ENCODE results near the gene RAD51B.
"Not testable (repeated sequence)": the region's sequence is repeated elsewhere in the genome, so short reads cannot be mapped to it uniquely, and the experiment has no call there.

The RAD51B gene

DNA sequence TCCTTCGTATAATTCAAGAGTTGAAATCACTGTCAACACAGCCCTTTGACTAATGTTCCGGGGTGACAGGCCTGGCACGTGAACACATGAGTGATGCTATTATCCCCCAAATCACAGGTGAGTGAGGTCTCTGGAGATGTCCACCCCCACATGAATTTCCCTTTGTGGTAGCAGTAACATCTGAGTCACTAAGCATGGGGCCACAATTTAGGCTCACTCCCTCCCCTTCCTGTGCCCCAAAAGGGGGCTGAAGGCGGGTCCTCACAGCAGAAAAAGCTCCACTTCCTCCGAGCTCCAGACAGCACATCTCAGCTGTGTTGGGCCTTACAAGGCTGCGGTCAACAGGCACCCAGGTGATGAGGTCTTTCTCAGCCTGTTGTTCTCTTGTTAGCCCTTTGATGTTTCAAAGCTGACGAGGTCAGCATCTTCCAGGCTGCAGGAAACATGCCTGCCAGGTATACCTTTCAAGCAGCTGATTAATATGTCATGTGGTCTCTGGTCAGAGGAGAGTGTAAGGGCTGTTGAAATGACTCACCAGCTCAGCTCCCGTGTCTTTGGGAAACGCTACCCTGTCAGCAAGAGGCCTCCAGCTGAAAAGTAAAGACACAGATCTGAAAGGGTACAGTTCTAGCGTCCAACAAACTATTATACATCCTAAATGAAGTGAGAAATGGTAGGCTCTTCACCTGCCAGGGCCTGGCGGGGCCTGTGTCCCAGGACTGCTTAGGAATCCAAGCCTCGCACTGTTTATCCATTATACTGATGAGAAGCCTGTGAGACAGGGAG is 866.0 kb downstream of the RAD51B start:
- DNase-seq = peak; percentile 91

DNA sequence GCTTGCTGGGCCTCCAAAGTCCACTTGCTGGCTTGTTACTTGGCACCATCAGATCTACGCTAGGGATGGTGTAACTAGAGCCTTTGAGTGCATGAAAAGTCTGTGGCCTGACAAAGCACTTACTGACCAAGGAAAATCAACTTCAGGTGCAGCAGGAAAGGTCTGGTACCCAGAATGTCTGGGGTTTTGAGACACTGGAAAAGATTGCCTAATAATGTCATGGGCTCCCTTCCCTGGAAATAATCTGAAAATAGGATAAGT is 866.6 kb downstream of the RAD51B start:
- no peak for DNase-seq

DNA sequence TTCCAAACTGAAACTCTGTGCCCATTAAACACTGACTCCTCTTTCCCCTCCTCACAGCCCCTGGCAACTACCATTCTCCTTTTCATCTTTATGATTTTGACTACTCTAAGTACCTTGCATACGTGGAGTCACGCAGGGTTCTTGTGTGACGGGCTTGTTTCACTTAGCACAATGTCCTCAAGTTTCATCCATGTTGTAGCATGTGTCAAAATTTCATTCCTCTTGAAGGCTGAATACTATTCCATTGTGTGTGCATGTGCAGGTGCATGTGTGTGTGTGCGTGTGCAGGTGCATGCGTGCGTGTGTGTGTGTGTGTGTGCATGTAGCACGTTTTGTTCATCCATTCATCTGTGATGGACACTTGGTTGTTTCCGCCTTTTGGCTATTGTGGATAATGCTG is 867.1 kb downstream of the RAD51B start:
- no peak for DNase-seq

DNA sequence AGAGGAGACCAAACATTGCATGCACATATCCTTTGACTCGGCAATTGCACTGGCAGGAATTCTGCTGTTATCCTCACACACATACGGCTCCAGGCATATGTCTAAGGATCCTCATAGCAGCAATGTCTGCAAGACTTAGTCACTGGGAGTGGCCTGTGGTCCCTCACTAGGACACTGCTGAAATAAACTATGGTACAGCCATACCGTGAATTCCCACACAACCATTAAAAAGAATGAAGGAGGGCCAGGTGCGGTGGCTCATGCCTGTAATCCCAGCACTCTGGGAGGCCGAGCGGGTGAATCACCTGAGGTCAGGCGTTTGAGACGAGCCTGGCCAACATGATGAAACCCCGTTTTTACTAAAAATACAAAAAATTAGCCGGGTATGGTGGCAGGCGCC is 868.2 kb downstream of the RAD51B start:
- DNase-seq = no peak

DNA sequence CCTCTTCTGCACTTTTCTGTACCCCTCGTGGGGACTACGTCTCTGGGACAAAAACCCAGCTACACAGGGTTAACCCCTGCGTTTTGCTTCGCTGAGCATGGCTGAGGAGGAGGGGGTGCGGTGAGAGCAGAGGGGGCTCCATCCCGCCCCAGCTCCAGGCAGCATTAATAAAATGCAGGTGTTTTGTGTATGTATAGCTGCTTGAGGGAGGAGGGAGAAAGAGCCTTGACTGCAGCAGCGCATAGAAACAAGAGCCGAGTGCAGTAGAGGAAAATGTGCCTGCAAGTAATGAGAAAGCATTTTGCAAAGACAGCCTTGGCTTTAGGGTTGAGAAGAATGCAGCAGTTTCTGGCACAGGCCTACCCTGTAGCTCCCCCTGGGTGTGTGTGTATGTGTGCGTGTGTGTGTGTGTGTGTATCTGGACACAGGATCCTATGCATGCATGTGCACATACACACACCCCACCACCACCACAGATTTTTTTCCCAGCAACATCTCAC is 869.3 kb downstream of the RAD51B start:
- DNase-seq = no peak

DNA sequence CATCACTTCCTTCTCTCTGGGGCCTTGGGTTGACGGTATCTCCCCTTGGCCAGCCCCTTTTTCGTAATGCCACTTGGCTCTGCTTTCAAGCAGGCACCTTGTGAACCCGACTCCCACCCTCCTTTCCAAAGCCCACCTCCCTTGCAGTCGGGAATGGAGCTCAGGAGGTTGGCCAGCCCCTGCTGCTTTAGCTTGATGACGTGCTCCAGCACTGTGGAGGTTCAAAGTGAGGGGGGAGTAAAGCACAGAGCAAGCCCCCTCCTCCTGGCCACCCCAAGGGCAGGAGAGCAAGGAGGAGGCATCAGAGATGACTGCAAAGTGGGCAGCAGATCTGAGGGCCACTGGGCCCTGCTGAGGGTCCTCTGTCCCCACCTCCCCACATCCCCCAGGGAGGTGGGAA is 869.9 kb downstream of the RAD51B start:
- no peak for DNase-seq

DNA sequence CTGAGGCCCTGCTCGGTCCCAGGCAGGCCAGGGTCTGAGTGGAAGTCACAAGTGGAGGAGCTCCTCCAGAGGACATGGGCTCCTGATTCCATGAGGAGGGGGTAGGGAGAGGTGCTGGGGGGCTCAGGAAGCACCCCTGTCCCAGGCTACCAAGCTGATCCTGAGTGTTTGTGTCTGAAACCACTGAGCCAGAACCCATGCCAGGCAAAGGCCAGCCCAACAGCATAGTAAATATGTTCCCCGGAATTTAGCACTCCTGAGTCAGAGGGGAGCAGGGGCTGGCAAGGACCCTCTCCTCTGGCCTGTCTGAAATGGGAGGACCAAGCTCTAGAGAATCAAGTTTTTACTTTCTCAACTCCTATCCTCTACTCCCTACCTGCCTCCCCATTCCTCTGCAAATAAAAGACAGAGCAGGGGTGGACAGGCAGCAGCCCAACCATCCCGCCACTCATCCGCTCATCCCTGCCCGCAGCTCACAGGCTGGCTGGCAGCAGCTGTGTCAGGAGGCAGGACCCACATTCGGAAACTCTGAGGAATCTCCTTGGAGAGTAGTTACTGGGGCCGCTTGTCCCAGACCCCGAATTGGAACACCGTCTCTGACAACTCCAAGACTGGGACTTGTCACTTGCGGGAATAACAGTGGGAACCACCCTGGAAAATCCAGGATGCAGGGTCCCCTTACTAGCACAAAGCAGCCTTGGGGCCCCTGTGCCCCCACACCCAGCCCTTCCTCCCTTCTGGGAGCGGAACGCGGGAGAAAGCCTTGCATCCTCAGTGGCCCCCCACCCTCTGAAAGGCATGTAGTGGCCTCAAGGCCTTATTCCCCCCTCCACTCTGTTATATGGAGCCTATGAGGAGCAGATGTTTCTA is 870.7 kb downstream of the RAD51B start:
- DNase-seq = no peak

DNA sequence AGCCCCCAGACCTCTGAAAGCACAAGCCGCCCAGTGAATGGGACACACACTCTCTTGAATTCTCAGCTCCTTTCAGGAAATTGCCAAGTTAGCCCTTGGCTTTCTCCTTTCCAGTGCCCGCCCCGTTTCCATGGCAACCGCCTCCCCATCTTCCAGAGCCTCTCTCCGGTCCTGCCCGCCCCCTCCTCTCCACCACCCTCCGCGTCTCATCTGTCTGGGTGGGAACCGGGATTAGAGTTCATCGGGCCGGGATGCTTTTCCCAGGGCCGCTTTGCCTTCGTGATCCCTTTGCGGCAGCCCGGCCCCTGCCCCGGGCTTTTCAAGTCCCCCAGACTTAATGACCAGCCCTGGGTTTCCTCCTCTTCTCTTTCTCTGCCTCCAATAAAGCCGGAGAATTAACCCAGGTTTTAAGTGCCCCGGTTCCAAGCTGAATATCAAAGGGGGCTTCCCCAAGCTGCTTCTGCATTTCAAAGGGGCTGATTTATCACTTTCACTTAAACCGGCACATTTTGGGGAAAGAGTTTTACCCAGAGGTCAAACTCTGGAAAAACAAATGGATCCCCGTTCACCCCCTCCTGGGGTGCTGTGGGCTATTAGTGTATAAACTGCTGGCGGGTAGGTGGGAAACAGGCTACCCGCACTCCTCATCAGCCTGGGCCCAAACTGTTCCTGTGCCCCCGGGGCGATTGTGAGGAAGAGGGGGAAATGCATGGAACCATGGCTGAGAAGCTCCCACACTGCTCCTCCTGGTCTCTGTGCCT is 871.6 kb downstream of the RAD51B start:
- no peak for DNase-seq

DNA sequence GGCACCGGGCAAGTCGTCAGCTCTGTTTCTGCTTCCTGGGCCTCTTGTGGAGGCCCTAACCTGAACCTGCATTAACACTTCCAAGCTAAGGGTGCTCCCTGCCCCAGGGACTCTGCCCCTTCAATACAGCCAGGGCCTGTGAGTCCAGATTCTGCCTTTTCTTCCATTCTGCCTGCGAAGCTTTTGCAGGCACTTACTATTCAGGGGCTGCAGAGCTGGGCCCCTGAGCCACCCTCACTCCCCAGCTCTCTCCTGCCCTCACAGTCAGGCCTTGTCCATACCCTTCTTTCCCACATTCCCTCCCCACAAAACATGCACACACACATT is 872.2 kb downstream of the RAD51B start:
- DNase-seq = no peak

DNA sequence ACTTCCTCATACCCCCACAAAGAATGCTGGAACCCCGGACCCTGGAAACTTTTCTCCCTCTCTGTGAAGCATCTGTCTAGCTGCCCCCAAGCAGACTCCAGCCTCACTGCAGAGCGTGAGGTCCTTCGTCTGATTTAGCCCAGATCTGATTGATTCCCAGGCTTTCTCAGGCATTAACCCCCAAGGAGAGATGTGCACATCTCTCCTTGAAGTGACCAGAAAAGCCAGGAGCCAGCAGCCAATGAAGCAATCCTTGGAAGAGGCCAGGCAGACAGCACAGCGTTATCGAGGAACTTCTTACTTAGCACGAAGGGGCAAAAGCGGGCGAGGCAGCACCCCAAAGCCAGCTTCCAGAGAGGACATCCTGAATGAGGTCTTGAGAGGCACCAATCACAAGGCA is 872.6 kb downstream of the RAD51B start:
- DNase-seq = no peak

DNA sequence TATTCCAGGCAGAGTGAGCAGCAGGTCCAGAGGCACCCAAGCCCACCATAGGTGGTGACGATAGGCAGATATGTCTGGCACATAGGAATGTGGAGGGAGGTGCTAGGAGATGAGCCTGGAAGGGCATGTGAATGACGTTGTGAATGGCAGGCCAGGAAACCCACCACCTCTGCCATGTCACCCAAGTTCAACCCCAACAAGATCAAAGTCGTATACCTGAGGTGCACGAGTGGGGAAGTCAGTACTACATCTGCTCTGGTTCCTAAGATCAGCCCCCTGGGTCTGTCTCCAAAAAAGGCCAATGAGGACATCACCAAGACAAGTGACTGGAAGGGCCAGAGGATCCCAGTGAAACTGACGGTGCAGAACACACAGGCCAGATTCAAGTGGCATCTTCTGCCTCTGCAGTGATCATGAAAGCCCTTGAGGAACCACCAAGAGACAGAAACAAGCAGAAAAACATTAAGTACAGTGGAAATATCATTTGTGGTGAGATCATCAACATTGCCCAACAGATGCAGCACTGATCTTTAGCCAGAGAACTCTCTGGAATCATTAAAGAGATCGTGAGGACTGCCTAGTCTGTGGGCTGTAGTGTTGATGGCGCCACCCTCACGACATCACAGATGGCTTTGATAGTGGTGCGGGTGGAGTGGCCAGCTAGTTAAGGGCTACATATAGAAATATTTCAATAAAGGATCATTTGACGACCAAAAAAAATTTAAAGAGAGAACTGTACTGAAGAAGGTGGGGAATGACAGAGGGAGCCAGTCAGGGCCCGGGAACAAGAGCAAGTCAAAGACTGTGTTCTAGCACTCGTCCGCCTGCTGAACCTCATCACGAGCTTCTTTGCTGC is 873.6 kb downstream of the RAD51B start:
- DNase-seq = no peak

DNA sequence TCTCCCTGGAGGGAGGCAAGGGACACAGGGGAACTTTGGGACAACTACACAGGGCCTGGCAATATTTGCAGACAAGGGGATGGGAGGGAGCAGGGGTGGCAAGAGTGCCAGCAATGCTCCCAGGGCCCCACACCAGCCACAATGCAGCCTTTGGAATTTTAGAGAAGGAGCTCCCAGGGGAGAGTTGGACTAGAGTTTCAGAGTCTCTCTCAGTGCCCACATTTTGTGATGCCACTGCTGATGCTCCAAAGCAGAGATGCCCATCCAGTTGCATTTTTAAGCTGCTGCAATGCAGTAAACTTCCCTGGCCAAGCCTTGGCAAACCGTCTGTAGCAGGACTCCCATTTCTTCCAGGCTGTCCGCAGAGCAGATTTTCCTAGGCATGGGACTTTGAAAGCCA is 874.3 kb downstream of the RAD51B start:
- no peak for DNase-seq

DNA sequence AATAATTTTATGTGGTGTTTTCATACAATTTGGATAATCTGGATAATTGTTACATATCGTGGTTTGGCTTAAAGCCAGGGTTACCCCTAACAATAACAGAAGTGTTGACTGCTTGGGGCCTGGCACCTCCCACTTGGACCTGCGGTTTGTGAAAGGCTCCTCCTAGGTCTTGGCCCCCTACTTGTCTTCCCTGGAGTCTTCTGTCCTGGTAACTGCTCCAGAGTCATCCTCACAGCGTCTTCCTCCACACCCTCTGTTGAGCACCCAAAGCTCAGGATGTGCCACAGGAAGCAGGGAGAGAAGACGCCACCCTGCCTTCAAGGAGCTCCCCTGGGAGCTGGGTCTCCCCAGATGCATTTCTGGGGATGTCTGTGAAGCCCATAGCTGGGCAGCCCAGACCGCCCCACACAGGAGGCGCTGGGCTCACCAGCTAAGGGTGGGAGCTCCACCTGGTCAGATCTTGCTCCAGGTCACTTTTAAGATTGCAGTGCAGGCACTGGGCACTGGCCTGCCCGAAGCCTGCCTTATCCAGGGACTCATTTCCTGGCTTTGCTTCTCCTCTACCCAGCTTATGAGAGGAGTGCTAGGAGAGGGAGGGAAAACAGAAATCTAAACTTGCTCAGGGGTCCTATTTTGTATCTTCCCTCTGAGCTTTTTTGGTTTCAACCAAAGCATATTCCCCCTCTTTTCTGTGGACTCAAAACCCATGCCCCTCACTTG is 875.1 kb downstream of the RAD51B start:
- DNase-seq = no peak

DNA sequence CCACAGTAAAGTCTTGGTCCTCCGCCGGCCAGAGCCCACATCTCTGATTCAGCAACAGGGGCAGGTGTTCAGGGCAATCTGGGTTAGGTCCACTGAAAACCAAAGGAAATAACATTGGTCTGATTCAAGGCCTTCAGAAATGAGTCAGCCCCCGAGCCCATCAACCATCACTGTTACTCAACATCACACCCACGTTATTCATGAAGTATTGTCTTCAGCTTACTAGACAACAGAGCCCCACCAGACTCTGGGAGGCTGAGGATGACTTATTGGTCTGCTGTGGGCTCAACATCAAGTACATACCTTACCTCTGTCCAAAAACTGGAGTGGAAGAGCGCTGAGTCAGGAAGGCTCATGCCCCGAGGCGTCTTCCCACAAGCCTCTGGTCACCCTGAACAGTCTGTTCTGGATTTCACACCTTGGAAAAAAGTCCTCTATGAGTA is 875.8 kb downstream of the RAD51B start:
- DNase-seq = peak; percentile 38

DNA sequence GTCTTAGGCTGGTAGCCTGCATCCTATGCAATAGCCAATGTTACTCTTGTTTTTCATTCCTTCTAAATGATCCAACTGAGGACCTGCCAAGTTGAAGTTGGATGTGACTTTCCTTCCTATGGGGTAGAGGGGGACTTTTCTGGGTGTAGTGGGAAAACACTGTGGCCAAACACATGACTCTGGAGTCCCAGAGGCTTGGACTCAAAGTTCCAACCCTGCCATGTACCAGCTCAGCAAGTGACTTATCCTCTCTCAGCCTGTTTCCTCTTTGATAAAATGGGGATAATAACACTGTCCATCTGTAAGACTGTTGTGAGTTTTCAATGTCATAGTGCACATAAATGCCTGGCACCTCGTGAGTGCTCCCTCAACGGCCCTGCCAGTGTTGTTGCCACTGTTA is 876.3 kb downstream of the RAD51B start:
- DNase-seq = no peak

DNA sequence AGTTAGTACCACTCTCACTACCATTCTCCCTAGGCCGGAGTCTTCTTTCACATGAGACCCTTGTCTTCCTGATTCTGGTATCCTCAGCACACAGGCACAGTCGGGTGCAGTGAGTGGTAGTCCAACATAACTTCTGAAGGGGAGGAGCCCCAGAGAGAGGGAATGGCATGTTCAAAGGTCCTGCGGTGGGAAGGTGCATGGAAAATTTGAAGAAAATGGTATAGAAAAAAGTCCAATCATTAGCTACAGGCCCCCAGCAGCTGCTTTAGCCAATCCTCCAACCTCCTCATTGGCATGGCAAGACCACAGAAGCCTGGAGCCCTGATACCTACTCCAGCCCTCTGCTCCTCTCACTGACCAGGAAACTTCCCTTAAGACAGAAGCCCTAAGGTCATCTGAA is 876.7 kb downstream of the RAD51B start:
- no peak for DNase-seq

DNA sequence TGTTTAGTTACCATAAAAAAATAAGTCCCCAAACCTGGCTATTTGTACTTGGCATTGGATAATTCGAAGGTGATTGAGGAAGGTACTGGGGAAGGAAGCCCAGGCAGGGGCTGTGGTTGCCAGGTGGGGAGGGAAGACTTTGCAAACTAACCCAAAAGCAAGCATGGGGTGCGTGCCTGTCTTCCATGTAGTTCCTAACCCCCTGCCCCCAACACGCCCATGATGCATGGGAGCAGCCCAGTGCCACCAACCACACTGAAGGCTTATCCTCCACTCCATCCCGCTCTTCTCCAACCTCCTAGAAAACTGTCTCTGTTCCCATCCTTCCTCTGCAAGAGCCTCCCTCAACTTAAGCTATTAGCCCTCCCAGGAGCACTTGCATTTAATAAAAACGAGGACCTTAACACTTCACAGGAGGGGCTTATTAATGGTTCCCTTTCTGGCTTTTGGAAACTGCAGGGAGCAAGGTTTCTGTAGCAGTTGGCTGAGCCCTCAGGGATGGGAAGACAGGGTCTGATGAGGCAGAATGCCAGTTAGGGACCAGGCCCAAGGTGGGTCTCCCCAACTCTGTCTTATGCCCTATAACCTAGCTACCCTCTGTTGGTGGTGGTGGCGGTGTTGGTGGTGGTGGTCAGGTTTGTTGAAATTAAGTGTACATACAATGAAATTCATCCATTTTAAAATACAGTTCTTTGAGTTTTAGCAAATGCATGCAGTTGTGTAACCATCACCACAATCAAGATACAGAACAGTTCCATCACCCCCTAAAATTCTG is 877.3 kb downstream of the RAD51B start:
- no peak for DNase-seq

DNA sequence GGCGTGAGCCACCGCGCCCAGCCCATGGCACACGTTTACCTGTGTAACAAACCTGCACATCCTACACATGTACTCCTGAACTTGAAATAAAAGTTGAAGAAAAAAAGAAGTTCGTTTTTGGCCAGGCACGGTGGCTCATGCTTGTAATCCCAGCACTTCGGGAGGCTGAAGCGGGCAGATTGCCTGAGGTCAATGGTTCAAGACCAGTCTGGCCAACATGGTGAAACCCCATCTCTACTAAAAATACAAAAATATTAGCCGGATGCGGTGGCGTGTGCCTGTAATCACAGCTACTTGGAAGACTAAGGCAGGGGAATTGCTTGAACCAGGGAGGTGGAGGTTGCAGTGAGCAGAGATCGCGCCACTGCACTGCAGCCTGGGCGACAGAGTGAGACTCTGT is 879.2 kb downstream of the RAD51B start:
- not testable (repeated sequence) for DNase-seq

DNA sequence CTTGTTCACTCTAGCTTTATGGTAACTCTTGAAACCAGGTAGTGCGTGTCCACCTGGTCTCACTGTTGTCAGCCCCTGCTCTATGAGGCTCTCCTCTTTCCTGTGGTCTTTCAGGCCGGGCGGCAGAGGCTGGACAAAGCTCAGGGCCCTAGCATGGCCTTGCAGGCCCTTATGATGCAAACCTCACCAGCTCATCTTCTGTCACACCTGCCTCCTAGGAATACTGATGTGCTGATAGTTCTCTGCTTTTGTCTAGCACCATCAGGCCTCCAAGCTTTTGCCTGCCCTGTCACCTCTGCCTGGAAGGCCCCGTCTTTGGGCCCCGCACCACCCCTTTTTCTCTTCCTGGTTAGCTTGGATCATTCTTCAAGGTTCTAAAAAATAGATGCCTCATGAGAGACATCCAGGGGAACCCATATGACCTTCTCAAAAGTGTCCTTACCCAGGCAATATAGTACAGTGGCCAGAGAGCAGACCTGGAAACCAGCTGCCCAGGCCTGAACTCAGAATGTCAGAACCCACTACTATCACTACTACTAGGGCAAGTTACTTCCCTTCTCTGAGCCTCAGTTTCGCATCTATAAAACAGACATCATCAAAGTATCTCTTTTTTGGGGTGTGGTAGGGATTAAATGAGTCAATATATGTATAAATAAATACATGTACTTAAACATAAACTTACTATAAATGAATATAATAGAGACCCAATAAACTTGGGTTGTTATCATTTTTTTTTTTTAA is 881.6 kb downstream of the RAD51B start:
- DNase-seq = no peak

DNA sequence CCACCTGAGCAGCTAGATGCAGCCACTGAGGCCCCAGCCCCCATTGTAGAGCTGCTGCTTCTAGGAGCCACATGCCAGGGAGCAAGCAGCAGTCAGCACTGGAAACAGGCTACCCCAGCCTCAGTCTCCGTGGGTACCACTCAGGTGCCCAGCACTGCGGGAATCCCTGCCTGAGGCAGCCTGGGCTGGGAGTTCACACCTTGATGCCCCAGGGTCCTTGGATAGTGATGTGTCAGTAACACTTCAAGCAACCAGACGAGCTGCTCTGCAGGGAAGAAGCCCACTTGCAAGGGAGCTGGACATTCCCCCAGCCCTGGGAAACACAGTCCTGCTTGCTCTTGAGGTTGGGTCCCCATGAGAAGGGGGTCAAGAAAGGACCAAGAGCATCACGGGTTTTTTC is 882.6 kb downstream of the RAD51B start:
- no peak for DNase-seq

Data from CD4-positive, alpha-beta T cell treated with Interleukin-6 for 4 hours (primary cell).